Stimulated activated naive B cell treated with anti-CD40 and anti-IgM and Interleukin-4, amounts not matched to agents 10 μg/mL and 1 μg/mL and 100 μg/mL, for 72 hours (primary cell): ENCODE results near the gene DDX53.

ENCODE experiments used
- ATAC-seq, 2 donors: fragments of 150-1000 bp; cut with Tn5 transposase; replicated peaks; 2 replicates each; pipeline ENCODE4 v1.10.0; 2021; ENCODE audit warnings: moderate library complexity in 1 of 2
- DNase-seq: peaks from one replicate; pipeline ENCODE4 v3.0.0; 2021
- H3K27ac Mint-ChIP-seq: one replicate; pipeline ENCODE4 v1.8.0; 2022; ENCODE audit warnings: mild to moderate bottlenecking, mixed read lengths
- H3K27me3 Mint-ChIP-seq, 2 donors: one replicate each; pipeline ENCODE4 v1.8.0; 2022; ENCODE audit warnings: mixed read lengths in 2 of 2
- H3K36me3 Mint-ChIP-seq, 2 donors: one replicate each; pipeline ENCODE4 v1.8.0; 2022; ENCODE audit warnings: mixed read lengths in 2 of 2, mild to moderate bottlenecking in 1 of 2
- H3K4me1 Mint-ChIP-seq, 2 donors: one replicate each; pipeline ENCODE4 v1.8.0; 2022; ENCODE audit warnings: mixed read lengths in 2 of 2, mild to moderate bottlenecking in 1 of 2
- H3K4me3 Mint-ChIP-seq, 2 donors: one replicate each; pipeline ENCODE4 v1.8.0; 2022; ENCODE audit warnings: mild to moderate bottlenecking in 2 of 2, mixed read lengths in 2 of 2, moderate library complexity in 1 of 2
- H3K9me3 Mint-ChIP-seq, 2 donors: one replicate each; pipeline ENCODE4 v1.8.0; 2022; ENCODE audit warnings: mixed read lengths in 2 of 2, mild to moderate bottlenecking in 1 of 2

DDX53 gene

DNA sequence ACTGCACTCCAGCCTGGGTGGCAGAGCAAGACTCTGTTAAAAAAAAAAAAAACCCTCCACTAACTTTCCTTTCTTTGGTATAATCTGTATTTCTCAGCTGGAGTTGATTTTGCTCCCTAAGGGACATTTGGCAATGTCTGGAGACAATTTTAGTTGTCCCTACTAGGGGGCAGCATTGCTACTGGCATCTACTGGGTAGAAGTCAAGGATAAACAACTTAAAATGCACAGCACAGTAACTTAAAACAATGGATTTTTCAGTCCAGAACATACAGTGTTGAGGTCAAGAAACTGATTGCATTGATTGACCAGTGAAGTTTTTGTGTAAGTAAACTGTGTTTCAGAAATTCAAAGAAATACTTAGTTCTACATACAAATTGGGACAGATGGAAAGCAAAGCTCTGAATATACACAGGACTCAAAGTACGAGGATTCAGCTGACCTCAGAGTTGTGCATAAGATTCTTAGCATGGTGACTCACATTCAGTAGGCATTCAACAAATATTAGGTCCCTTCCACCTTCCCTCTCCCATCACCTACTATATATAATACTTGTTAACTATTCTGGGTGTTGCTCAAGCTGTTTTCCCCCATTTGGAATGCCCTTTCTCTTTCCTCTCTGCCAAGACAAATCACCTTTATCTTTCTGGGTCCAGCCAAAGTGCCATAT lies 8.8 kb downstream of the DDX53 start:
- H3K4me3 Mint-ChIP-seq: no peak overlapping the region
- no peaks in the 10 kb centered on the region for H3K27me3 Mint-ChIP-seq
- ATAC-seq (no peak), DNase-seq (no peak)
- no peaks in the 10 kb centered on the region for H3K36me3 Mint-ChIP-seq
- H3K27ac Mint-ChIP-seq: no peak overlapping the region
- H3K4me1 Mint-ChIP-seq: no peaks in the 10 kb centered on the region
- H3K9me3 Mint-ChIP-seq: peaks cover 0 to 8% of the 10 kb centered on the region in 2 donors

DNA sequence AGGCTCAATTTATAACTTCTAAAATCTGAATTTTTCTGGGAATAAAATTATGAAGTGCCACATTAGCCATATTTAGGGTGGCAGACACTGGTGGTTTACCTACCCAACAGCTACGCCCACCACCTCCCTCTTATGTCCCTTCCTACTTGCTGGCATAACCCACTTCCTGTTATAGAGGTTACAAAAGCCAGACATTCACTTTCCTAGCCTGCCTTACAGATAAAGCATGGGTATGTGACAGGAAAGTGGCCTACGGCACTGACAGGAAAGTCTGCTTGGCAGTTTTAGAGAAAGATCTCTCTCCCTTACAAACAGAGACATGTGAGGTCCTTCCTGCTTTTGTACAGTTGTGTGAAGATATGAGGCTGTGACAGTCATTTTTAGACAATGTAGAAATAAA lies 12.4 kb downstream of the DDX53 start:
- ATAC-seq (no peak), DNase-seq (no peak)
- peaks cover 0 to 3% of the 10 kb centered on the region in 2 donors for H3K9me3 Mint-ChIP-seq
- H3K4me1 Mint-ChIP-seq: no peaks in the 10 kb centered on the region
- H3K4me3 Mint-ChIP-seq: no peak overlapping the region
- no peak overlapping the region for H3K27ac Mint-ChIP-seq
- H3K36me3 Mint-ChIP-seq: no peaks in the 10 kb centered on the region
- no peaks in the 10 kb centered on the region for H3K27me3 Mint-ChIP-seq

DNA sequence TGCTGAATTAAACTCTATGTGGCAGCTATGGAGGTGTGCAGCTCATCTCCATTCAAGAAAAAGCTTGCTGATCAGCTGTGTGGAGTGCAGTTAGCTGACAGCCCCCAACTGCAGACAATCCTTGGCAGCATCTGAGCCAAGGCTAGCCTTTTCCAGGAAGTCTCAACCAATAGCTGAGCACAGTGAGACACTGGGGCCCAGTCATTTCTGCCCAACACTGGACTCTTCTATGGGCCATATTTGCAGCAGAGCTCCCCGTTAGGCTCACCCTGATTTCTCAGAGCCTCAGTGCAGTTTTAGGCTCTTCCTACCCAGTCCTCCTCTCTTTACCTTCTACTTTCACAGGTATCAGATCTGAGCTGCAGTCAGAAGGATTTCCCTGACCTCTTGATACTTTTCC lies 12.9 kb downstream of the DDX53 start:
- Mint-ChIP-seq H3K9me3 (no peaks in the 10 kb centered on the region), H3K4me1 (no peaks in the 10 kb centered on the region), H3K36me3 (no peaks in the 10 kb centered on the region), H3K27ac (no peak overlapping the region), H3K4me3 (no peak overlapping the region), H3K27me3 (no peaks in the 10 kb centered on the region)
- DNase-seq: no peak
- no peak for ATAC-seq

DNA sequence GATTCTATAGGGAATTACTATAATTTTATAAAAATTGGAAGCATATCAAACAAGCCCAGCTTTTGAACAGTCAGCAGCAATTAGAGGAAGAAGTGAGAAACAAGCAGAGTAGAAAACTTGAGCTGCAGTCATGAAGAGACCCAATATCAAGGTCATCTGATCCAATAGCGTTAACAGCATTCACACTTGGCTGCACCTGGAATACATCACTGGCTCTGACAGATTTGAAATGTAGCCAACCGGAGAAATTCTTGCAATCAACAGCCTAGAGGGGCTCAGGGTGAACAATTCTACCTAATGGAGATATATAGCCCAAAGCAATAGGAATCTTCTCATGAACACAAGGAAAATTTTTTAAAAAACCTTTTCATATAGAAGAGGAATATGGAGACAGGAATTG lies 13.6 kb downstream of the DDX53 start:
- Mint-ChIP-seq H3K36me3 (no peaks in the 10 kb centered on the region), H3K4me3 (no peak overlapping the region), H3K4me1 (no peaks in the 10 kb centered on the region), H3K27ac (no peak overlapping the region), H3K9me3 (no peaks in the 10 kb centered on the region), H3K27me3 (no peaks in the 10 kb centered on the region)
- no peak for ATAC-seq
- DNase-seq: no peak

DNA sequence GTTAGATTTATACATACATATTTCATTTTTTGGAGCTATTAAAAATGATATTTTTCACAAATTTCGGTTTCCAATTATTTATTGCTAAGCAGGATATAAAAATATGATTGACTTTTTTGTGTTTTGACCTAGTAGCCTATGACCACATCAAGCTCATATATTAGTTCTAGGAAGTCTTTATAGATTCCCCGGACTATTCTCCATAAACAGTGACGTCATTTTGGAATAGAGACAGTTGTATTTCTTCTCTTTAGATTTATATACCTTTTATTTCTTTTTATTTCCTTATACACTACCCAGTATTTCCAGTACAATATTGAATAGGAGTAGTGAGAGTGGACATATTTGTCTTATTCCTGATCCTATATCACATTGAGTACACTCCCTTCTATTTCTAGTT lies 31.8 kb downstream of the DDX53 start:
- DNase-seq (no peak), ATAC-seq (no peak)
- Mint-ChIP-seq H3K27me3 (no peaks in the 10 kb centered on the region), H3K9me3 (no peaks in the 10 kb centered on the region), H3K4me1 (no peaks in the 10 kb centered on the region), H3K27ac (no peak overlapping the region), H3K36me3 (no peaks in the 10 kb centered on the region), H3K4me3 (no peak overlapping the region)

DNA sequence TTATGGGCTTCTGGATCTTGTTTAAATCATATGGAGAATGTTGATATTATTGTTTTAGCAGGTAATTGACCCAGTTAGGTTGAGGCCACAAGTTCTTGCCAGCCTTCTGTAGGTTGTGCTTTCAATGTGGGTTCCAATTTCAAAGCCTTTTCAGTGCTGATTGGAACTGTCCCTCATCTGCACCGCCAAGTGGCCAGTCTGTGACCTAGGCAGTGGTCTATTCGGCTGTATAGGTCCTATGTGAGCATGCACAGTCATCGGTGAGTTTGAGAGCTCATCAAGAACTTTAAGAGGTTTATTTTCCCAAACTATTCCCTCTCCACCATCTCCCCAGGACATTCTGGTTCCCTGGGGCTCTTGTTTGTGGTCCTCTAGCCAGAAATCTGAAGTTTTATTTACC lies 35.7 kb downstream of the DDX53 start:
- no peaks in the 10 kb centered on the region for H3K27me3 Mint-ChIP-seq
- no peaks in the 10 kb centered on the region for H3K9me3 Mint-ChIP-seq
- no peak overlapping the region for H3K4me3 Mint-ChIP-seq
- ATAC-seq (no peak), DNase-seq (no peak)
- no peaks in the 10 kb centered on the region for H3K4me1 Mint-ChIP-seq
- H3K27ac Mint-ChIP-seq: no peak overlapping the region
- no peaks in the 10 kb centered on the region for H3K36me3 Mint-ChIP-seq

DNA sequence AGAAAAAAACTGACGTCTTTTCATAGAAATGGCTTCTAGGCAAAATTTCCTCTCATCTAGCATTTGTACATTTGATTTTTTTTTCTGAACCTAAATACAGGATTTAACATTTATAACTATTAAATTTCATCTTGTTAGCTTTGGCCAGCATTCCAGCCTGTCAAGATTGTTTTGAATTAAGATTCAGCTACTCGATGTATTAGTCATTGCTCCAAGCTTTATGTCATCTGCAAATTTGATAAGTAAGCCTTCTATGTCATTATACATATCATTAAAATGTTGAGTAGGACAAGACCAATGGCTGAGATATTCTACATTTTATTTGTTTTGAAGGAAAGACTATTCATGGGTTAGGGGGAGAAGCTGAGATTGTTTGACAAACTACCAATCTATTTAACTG lies 46.7 kb downstream of the DDX53 start:
- no peaks in the 10 kb centered on the region for H3K4me1 Mint-ChIP-seq
- no peak overlapping the region for H3K27ac Mint-ChIP-seq
- H3K4me3 Mint-ChIP-seq: no peak overlapping the region
- ATAC-seq (no peak), DNase-seq (no peak)
- H3K36me3 Mint-ChIP-seq: no peaks in the 10 kb centered on the region
- H3K27me3 Mint-ChIP-seq: no peaks in the 10 kb centered on the region
- H3K9me3 Mint-ChIP-seq: no peaks in the 10 kb centered on the region

DNA sequence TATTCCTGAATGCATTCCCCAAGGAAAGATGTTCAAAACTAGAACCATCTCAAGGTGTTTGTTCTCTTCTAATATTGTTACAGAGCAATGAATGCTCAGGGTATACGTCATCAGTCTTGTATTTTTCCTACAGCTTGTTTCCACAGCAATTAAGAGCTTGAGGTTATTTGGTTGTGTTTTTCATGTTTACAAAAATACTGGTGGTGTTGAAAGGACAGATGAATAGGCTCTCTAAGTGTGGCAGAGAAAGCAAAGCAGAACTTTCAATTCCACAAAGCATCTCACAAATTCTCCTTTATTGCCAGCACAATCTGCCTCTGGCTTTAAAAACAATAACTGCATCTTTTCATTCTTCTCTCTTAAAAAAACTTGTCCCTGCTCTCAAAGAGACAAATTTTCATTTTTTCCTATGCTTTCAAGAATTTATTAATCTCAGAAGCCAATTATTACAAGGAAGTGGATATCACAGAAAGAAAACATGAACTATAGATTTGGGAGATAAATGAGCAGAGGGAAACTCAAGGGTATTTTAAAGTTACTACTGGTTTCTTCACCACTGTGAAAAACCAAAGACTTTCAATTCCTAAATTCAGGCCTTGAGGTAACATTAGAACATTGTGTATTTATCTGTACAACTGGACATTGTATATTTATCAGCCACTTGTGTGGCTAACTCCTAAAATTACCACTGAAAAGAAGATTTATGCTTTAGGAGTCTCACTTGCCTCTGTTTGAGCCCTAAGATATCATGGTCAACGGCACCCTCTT lies 49.2 kb downstream of the DDX53 start:
- Mint-ChIP-seq H3K36me3 (no peaks in the 10 kb centered on the region), H3K27me3 (no peaks in the 10 kb centered on the region), H3K27ac (no peak overlapping the region), H3K9me3 (no peaks in the 10 kb centered on the region), H3K4me3 (no peak overlapping the region), H3K4me1 (no peaks in the 10 kb centered on the region)
- no peak for ATAC-seq
- DNase-seq: no peak

DNA sequence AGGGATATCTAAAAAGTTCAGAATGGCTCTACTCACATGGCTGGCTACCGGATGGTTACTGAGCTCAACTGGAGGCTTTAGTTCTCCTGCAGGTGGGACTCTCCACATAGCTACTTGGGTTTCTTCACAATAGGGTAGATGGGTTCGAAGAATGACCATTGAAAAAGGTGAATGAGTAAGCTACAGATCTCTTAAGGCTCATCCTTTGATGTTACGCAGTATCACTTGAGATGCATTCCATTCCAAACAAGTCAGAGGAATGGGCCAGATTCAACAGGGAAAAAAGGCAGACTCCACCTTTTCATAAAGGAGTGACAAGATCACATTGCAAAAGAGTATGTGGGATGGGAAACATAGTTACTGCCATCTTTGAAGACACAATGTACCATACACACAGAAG lies 52.6 kb downstream of the DDX53 start:
- no peak overlapping the region for H3K27ac Mint-ChIP-seq
- no peak for ATAC-seq
- H3K9me3 Mint-ChIP-seq: peaks cover 0 to 8% of the 10 kb centered on the region in 2 donors
- no peaks in the 10 kb centered on the region for H3K27me3 Mint-ChIP-seq
- no peaks in the 10 kb centered on the region for H3K4me1 Mint-ChIP-seq
- no peak for DNase-seq
- H3K36me3 Mint-ChIP-seq: no peaks in the 10 kb centered on the region
- H3K4me3 Mint-ChIP-seq: no peak overlapping the region
